ENCODE results near the gene HEXIM1.

DNA sequence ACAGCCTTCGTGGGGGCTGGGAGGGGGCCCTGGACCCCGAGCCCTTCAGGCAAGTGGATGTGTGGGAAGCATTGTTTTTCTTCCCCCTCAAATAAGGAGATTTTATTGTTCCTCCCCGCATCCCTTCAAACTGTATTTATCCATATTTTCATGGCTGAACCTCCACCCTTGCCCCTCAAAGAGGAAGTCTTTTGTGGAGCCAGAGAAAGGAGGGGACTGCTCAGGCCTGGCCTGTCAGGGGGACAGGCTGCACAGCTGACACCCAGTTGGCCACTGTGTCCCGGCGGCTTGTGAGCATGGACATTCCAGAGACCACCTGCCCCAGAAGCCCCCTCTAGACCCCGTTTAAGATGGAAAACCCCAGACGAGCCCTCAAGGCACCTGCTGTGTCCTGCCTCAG lies 29.3 kb downstream of the HEXIM1 start:
- TF ChIP-seq CTCF (IDR thresholded peaks at IDR 0.05; ENCODE audit: poor library complexity) (no peak), EZH2 (IDR thresholded peaks at IDR 0.05; ENCODE audit: borderline replicate concordance) (no peak), EZH2phosphoT487 (IDR thresholded peaks at IDR 0.05; ENCODE audit: low read depth, severe bottlenecking, unreplicated experiment) (no peak)

Data from hepatocyte (in vitro differentiated cells).